HuH-7.5 (cell line): Measurements from ENCODE around the gene PTK6.
"Not testable (repeated sequence)": the region's sequence is repeated elsewhere in the genome, so short reads cannot be mapped to it uniquely, and the experiment has no call there.

Experiments
- DNase-seq: peaks from one replicate; pipeline ENCODE4 v3.0.0; 2011; ENCODE audit warnings: low spot score

PTK6 gene

GRCh38 chr20:63494084-63494419, 43.1 kb downstream of the PTK6 start:
- DNase-seq = no peak

GRCh38 chr20:63493563-63494020, 43.6 kb downstream of the PTK6 start:
- DNase-seq = no peak

GRCh38 chr20:63492982-63493381, 44.2 kb downstream of the PTK6 start:
- DNase-seq = no peak

- no peak for DNase-seq
Observed at GRCh38 chr20:63492518-63492917, 44.7 kb downstream of the PTK6 start.

- no peak for DNase-seq
Observed at GRCh38 chr20:63491635-63492230, 45.4 kb downstream of the PTK6 start.

- DNase-seq = no peak
Observed at GRCh38 chr20:63491078-63491477, 46.1 kb downstream of the PTK6 start.

- DNase-seq = no peak
Observed at GRCh38 chr20:63490416-63490815, 46.8 kb downstream of the PTK6 start.

- DNase-seq = no peak
Observed at GRCh38 chr20:63488315-63489251, 48.6 kb downstream of the PTK6 start.

- DNase-seq = no peak
Observed at GRCh38 chr20:63487781-63488241, 49.4 kb downstream of the PTK6 start.

GRCh38 chr20:63487116-63487764, 49.9 kb downstream of the PTK6 start:
- no peak for DNase-seq

GRCh38 chr20:63486300-63486855, 50.8 kb downstream of the PTK6 start:
- no peak for DNase-seq

- DNase-seq = no peak
Observed at GRCh38 chr20:63484651-63485403, 52.3 kb downstream of the PTK6 start.

GRCh38 chr20:63484236-63484635, 52.9 kb downstream of the PTK6 start:
- DNase-seq = no peak

- DNase-seq = no peak
Observed at GRCh38 chr20:63483834-63484233, 53.3 kb downstream of the PTK6 start.

GRCh38 chr20:63482021-63482587, 55.1 kb downstream of the PTK6 start:
- DNase-seq = no peak

- no peak for DNase-seq
Observed at GRCh38 chr20:63481503-63481902, 55.7 kb downstream of the PTK6 start.

GRCh38 chr20:63479695-63480419, 57.3 kb downstream of the PTK6 start:
- not testable (repeated sequence) for DNase-seq

- DNase-seq = no peak
Observed at GRCh38 chr20:63478346-63479302, 58.6 kb downstream of the PTK6 start.
